Loucy (cell line): Measurements from ENCODE around the gene NFS1.

Source experiments
- H2AFZ ChIP-seq: fragments of 200-600 bp; sonication (generic); 2 replicates; pipeline ENCODE4 v1.6.0; 2016; ENCODE audit warnings: antibody characterized with exemption, mild to moderate bottlenecking, low read length, moderate library complexity
- H3F3A ChIP-seq: fragments of 200-600 bp; 2 replicates; pipeline ENCODE4 v1.6.0; 2016; ENCODE audit warnings: antibody characterized with exemption, low read depth, mild to moderate bottlenecking
- H3K27me3 ChIP-seq: fragments of 200-600 bp; sonication (generic); 2 replicates; pipeline ENCODE4 v1.6.1; 2014; ENCODE audit warnings: low read length, mild to moderate bottlenecking; ENCODE audit not compliant: insufficient read depth, poor library complexity, severe bottlenecking
- H3K36me3 ChIP-seq: fragments of 200-600 bp; sonication (generic); 2 replicates; pipeline ENCODE4 v1.6.1; 2016; ENCODE audit warnings: low read length; ENCODE audit not compliant: insufficient read depth
- H3K4me1 ChIP-seq: fragments of 200-600 bp; sonication (generic); 2 replicates; pipeline ENCODE4 v1.5.1; 2014; ENCODE audit warnings: low read length, mild to moderate bottlenecking; ENCODE audit not compliant: insufficient read depth, poor library complexity, severe bottlenecking
- H3K4me2 ChIP-seq: fragments of 200-600 bp; sonication (generic); 2 replicates; pipeline ENCODE4 v1.6.0; 2014; ENCODE audit warnings: antibody characterized with exemption, low read length, low read depth, mild to moderate bottlenecking; ENCODE audit not compliant: poor library complexity, severe bottlenecking
- H3K4me3 ChIP-seq: fragments of 200-600 bp; sonication (generic); 2 replicates; pipeline ENCODE4 v1.5.1; 2014; ENCODE audit warnings: low read length, mild to moderate bottlenecking, mixed read lengths; ENCODE audit not compliant: poor library complexity, severe bottlenecking
- H3K79me2 ChIP-seq: fragments of 200-600 bp; sonication (generic); 2 replicates; pipeline ENCODE4 v1.6.1; 2014; ENCODE audit warnings: low read length; ENCODE audit not compliant: insufficient read depth
- H3K9ac ChIP-seq: fragments of 200-600 bp; sonication (generic); 2 replicates; pipeline ENCODE4 v1.6.0; 2014; ENCODE audit warnings: mild to moderate bottlenecking, low read depth, low read length, moderate library complexity; ENCODE audit not compliant: poor library complexity, severe bottlenecking
- H3K9me2 ChIP-seq: fragments of 200-600 bp; sonication (generic); replicated peaks from 2 replicates; pipeline ENCODE4 v1.6.1; 2016; ENCODE audit warnings: low read depth, low read length, mixed read lengths
- H3K9me3 ChIP-seq: fragments of 200-600 bp; sonication (generic); 2 replicates; pipeline ENCODE4 v1.6.1; 2014; ENCODE audit warnings: mild to moderate bottlenecking, antibody characterized with exemption, low read length, low read depth; ENCODE audit not compliant: insufficient read depth
- H4K20me1 ChIP-seq: fragments of 200-600 bp; sonication (generic); 2 replicates; pipeline ENCODE4 v1.6.0; 2014; ENCODE audit warnings: antibody characterized with exemption, low read length, mild to moderate bottlenecking; ENCODE audit not compliant: insufficient read depth, poor library complexity, severe bottlenecking
- CTCF ChIP-seq: fragments of 200-600 bp; sonication (generic); conservative IDR thresholded peaks from 2 replicates; pipeline ENCODE4 v1.5.1; 2014; ENCODE audit warnings: mild to moderate bottlenecking, antibody characterized with exemption, low read length
- EZH2phosphoT487 ChIP-seq: fragments of 200-600 bp; IDR thresholded peaks from 2 replicates; pipeline ENCODE4 v1.6.1; 2018; ENCODE audit warnings: antibody characterized with exemption, mild to moderate bottlenecking, moderate library complexity, borderline replicate concordance

NFS1 gene

GRCh38 chr20:35664466-35665206, 34.5 kb downstream of the NFS1 start, which contains the start of the genes CPNE1 and RBM12:
CPNE1 (minus strand) TSS chr20:35664900; CDS start chr20:35632923, 31,977 bp downstream.
RBM12 (minus strand) TSS chr20:35664900; CDS start chr20:35655322, 9,578 bp downstream.
- peaks cover 35% of the 10 kb centered on the region for H3K4me1 ChIP-seq
- H3K9me3 ChIP-seq = no peaks in the 10 kb centered on the region
- no peaks in the 10 kb centered on the region for H3K9me2 ChIP-seq
- peaks cover 52% of the 10 kb centered on the region for H3K79me2 ChIP-seq
- H4K20me1 ChIP-seq = peaks cover 48% of the 10 kb centered on the region
- peak within 1 kb of the TSS; percentile 98 for H3K9ac ChIP-seq
- H3K27me3 ChIP-seq = no peaks in the 10 kb centered on the region
- H3F3A ChIP-seq = no peaks in the 10 kb centered on the region
- H2AFZ ChIP-seq = peak within 1 kb of the TSS; percentile 98
- H3K4me3 ChIP-seq = peak within 1 kb of the TSS; percentile 98
- no peaks in the 10 kb centered on the region; the same call in 1 of the 2 replicates for H3K36me3 ChIP-seq
- no peak for TF ChIP-seq CTCF
- TF ChIP-seq EZH2phosphoT487 = no peak
- peak within 1 kb of the TSS; percentile 98 for H3K4me2 ChIP-seq

- peaks cover 40% of the 10 kb centered on the region for H3K4me1 ChIP-seq
- H3K9me2 ChIP-seq = no peaks in the 10 kb centered on the region
- H3K4me3 ChIP-seq = peak overlapping the region; percentile 98
- H3K36me3 ChIP-seq = no peaks in the 10 kb centered on the region; the same call in 1 of the 2 replicates
- no peaks in the 10 kb centered on the region for H3K27me3 ChIP-seq
- no peaks in the 10 kb centered on the region for H3K9me3 ChIP-seq
- H3K9ac ChIP-seq = peak overlapping the region; percentile 98
- TF ChIP-seq CTCF (no peak), EZH2phosphoT487 (no peak)
- H3F3A ChIP-seq = no peaks in the 10 kb centered on the region
- H2AFZ ChIP-seq = peak overlapping the region; percentile 49
- H3K4me2 ChIP-seq = peak overlapping the region; percentile 98
- peaks cover 61% of the 10 kb centered on the region for H3K79me2 ChIP-seq
- peaks cover 57% of the 10 kb centered on the region for H4K20me1 ChIP-seq
Observed at GRCh38 chr20:35663516-35664465, 35.4 kb downstream of the NFS1 start.

- H3K36me3 ChIP-seq = no peaks in the 10 kb centered on the region
- H3K4me3 ChIP-seq = peak overlapping the region; percentile 98
- H3K9me3 ChIP-seq = no peaks in the 10 kb centered on the region
- TF ChIP-seq EZH2phosphoT487 (no peak), CTCF (no peak)
- peak overlapping the region; percentile 98 for H3K4me2 ChIP-seq
- no peaks in the 10 kb centered on the region for H3F3A ChIP-seq
- peaks cover 41% of the 10 kb centered on the region for H3K4me1 ChIP-seq
- no peaks in the 10 kb centered on the region for H3K27me3 ChIP-seq
- peaks cover 73% of the 10 kb centered on the region for H3K79me2 ChIP-seq
- peak overlapping the region; percentile 98 for H3K9ac ChIP-seq
- peaks cover 69% of the 10 kb centered on the region for H4K20me1 ChIP-seq
- no peaks in the 10 kb centered on the region for H3K9me2 ChIP-seq
- no peak overlapping the region for H2AFZ ChIP-seq
Observed at GRCh38 chr20:35662551-35662950, 36.6 kb downstream of the NFS1 start.
